ENCODE measurements around the gene MTCP1.

The MTCP1 gene

GRCh38 chrX:155053656-155054055, 17.3 kb downstream of the MTCP1 start:
- no peak for DNase-seq (ENCODE audit: low spot score)

GRCh38 chrX:155052738-155053498, 18.0 kb downstream of the MTCP1 start:
- no peak for DNase-seq (ENCODE audit: low spot score)

- DNase-seq (ENCODE audit: low spot score), result no peak
These were observed 21.8 kb downstream of the MTCP1 start for GRCh38 chrX:155048977-155049619.

- no peak for DNase-seq (ENCODE audit: low spot score)
These were observed 24.0 kb downstream of the MTCP1 start for GRCh38 chrX:155046811-155047528.

- DNase-seq (ENCODE audit: low spot score), result no peak
These were observed 24.7 kb downstream of the MTCP1 start for GRCh38 chrX:155046129-155046810.

GRCh38 chrX:155035688-155036087, 35.2 kb downstream of the MTCP1 start:
- no peak for DNase-seq (ENCODE audit: low spot score)

GRCh38 chrX:155031657-155032056, 39.3 kb downstream of the MTCP1 start:
- DNase-seq (ENCODE audit: low spot score), result no peak

GRCh38 chrX:155028877-155029291, 42.1 kb downstream of the MTCP1 start:
- peak; percentile 24 for DNase-seq (ENCODE audit: low spot score)

- DNase-seq (ENCODE audit: low spot score), result no peak
These were observed 42.8 kb downstream of the MTCP1 start for GRCh38 chrX:155028129-155028528.

- DNase-seq (ENCODE audit: low spot score), result peak; percentile 5
These were observed 43.3 kb downstream of the MTCP1 start for GRCh38 chrX:155027509-155028066.

GRCh38 chrX:155026727-155027508, 44.0 kb downstream of the MTCP1 start, which contains the start of gene FUNDC2:
TSS of gene FUNDC2 (plus strand) at chrX:155026844. CDS start at chrX:155026939, 95 bp downstream.
- peak; percentile 81 for DNase-seq (ENCODE audit: low spot score)

- DNase-seq (ENCODE audit: low spot score), result no peak
These were observed 44.6 kb downstream of the MTCP1 start for GRCh38 chrX:155026420-155026726.

GRCh38 chrX:155023907-155024833, 46.8 kb downstream of the MTCP1 start:
- no peak for DNase-seq (ENCODE audit: low spot score)

GRCh38 chrX:155022585-155022984, 48.4 kb downstream of the MTCP1 start, which contains the start of gene F8:
TSS of gene F8 (minus strand) at chrX:155022723. CDS start at chrX:155022552, 171 bp downstream.
- DNase-seq (ENCODE audit: low spot score), result no peak

GRCh38 chrX:155020591-155020990, 50.3 kb downstream of the MTCP1 start:
- no peak for DNase-seq (ENCODE audit: low spot score)

Data from kidney capillary endothelial cell (primary cell).